ENCODE measurements around the gene GABRA1.

Gene GABRA1

GRCh38 chr5:161946911-161947310, 99.0 kb downstream of the GABRA1 start:
- no peak for TF ChIP-seq CTCF (conservative IDR thresholded peaks at IDR 0.05; ENCODE audit: low read length)
- no peak overlapping the region for H3K4me3 ChIP-seq (ENCODE audit: low read length)
- no peak for DNase-seq (ENCODE audit: low read depth)

All from AG10803 (cell line).